ENCODE data around the gene MXD3. TPM values are rescaled to one million over a fixed set of nuclear protein-coding genes. Genes with fewer than 3 reads are reported as not detected.
"Not testable (repeated sequence)": the region's sequence is repeated elsewhere in the genome, so short reads cannot be mapped to it uniquely, and the experiment has no call there.

Gene MXD3
- total RNA-seq, 1 experiment from 2014 or later = 12.6 TPM

DNA sequence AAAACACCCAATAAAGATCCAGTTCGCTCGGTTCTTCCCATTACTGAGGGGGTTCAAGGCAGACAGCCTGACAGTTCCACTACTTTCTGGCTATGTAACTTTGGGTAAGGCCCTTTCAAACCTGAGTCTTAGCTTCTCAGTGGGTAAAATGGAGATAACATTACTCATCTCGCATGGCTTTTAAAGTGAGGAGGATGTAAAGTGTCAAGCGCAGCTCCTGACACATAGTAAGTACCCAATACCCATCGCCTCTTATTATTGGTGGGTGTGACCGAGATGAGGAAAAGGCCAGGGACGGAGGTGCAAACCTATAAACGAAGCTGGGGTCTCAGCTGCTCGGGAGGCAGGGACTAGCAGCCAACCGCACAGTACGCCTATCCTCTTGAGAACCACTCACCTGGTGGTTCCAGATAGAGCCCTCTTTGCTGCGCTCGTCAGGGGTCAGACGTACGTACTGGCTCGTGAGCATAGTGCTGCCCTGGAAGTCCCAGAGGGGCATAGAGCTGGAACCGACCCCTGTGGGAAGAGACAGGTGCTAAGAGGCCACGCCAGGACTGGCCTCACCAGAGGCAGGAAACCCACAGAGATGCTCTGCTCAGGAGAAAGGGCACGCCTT, 39.2 kb upstream of the MXD3 start:
- no peak overlapping the region for H2AFZ ChIP-seq (ENCODE audit: low read length)
- H4K20me1 ChIP-seq (ENCODE audit: insufficient read depth, low read depth, low read length) = no peaks in the 10 kb centered on the region
- H3K4me1 ChIP-seq (ENCODE audit: low read length) = peaks cover 25% of the 10 kb centered on the region
- peaks cover 55% of the 10 kb centered on the region for H3K79me2 ChIP-seq (ENCODE audit: low read length)
- 0 out of 2 replicates have a peak, but pooled peaks cover 3% of the 10 kb centered on the region for H3K9me3 ChIP-seq (ENCODE audit: low read length)
- peak overlapping the region; percentile 88 for H3K9ac ChIP-seq (ENCODE audit: low read length)
- H3K27me3 ChIP-seq (ENCODE audit: low read length) = no peaks in the 10 kb centered on the region
- peaks cover 7% of the 10 kb centered on the region for H3K36me3 ChIP-seq (ENCODE audit: insufficient read depth, low read length)
- H3K4me2 ChIP-seq (ENCODE audit: low read depth, low read length, poor library complexity, severe bottlenecking) = peak overlapping the region; percentile 90
- H3K27ac ChIP-seq (ENCODE audit: low read length) = peak overlapping the region; percentile 87
- H3K9me2 ChIP-seq (replicated peaks; ENCODE audit: insufficient read depth, low read length) = no peaks in the 10 kb centered on the region
- peak overlapping the region; percentile 86 for H3K4me3 ChIP-seq (ENCODE audit: low read length)
- no peak for DNase-seq

DNA sequence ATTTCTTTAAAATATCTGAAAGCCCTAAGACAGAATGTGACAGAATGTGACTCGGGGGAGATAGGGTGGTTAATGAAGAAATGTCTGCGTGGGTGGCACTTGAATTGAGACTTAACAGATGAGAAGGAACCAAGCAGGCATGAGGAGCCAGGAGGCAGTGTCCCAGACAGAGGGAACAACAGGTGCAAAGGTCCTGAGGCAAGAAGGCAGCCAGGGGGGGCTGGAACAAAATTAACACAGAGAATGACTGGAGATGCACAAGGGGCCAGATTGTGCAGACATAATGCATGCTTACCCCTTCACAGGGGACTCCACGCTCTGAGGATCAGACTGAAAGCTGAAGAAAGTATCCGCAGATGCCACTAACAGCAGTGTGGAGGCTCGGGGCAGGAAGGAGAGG, 38.1 kb upstream of the MXD3 start:
- no peaks in the 10 kb centered on the region for H4K20me1 ChIP-seq (ENCODE audit: insufficient read depth, low read depth, low read length)
- peak overlapping the region; percentile 90 for H3K4me2 ChIP-seq (ENCODE audit: low read depth, low read length, poor library complexity, severe bottlenecking)
- H3K4me3 ChIP-seq (ENCODE audit: low read length) = peak overlapping the region; percentile 86
- DNase-seq = no peak
- no peak overlapping the region for H2AFZ ChIP-seq (ENCODE audit: low read length)
- H3K36me3 ChIP-seq (ENCODE audit: insufficient read depth, low read length) = peaks cover 7% of the 10 kb centered on the region; the same call in 1 of the 2 replicates
- H3K9ac ChIP-seq (ENCODE audit: low read length) = peak overlapping the region; percentile 88
- H3K27ac ChIP-seq (ENCODE audit: low read length) = no peak overlapping the region
- peaks cover 63% of the 10 kb centered on the region for H3K79me2 ChIP-seq (ENCODE audit: low read length)
- no peaks in the 10 kb centered on the region for H3K9me3 ChIP-seq (ENCODE audit: low read length)
- peaks cover 25% of the 10 kb centered on the region for H3K4me1 ChIP-seq (ENCODE audit: low read length)
- H3K9me2 ChIP-seq (replicated peaks; ENCODE audit: insufficient read depth, low read length) = no peaks in the 10 kb centered on the region
- no peaks in the 10 kb centered on the region for H3K27me3 ChIP-seq (ENCODE audit: low read length)

DNA sequence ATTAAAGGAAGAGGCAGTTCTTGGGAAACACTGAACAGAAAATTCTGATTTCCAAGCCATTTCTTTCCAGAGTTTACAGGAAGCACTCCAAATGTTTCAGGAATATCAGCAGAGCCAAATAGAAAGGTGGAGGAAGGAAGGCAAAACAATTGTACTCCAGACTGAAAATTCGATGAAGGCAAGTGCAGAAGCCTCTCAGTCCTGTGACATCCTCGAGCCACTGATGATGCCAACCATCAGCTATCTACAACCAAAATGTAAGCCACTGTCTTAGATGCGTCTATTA, 37.6 kb upstream of the MXD3 start:
- Histone ChIP-seq H3K27me3 (ENCODE audit: low read length) (no peaks in the 10 kb centered on the region), H3K27ac (ENCODE audit: low read length) (no peak overlapping the region), H2AFZ (ENCODE audit: low read length) (no peak overlapping the region), H3K79me2 (ENCODE audit: low read length) (peaks cover 68% of the 10 kb centered on the region), H3K4me3 (ENCODE audit: low read length) (peak overlapping the region; percentile 86; the same call in 1 of the 2 replicates), H3K9ac (ENCODE audit: low read length) (peak overlapping the region; percentile 88), H4K20me1 (ENCODE audit: insufficient read depth, low read depth, low read length) (no peaks in the 10 kb centered on the region), H3K9me3 (ENCODE audit: low read length) (no peaks in the 10 kb centered on the region), H3K4me1 (ENCODE audit: low read length) (peaks cover 25% of the 10 kb centered on the region), H3K36me3 (ENCODE audit: insufficient read depth, low read length) (peaks cover 7% of the 10 kb centered on the region; the same call in 1 of the 2 replicates), H3K9me2 (replicated peaks; ENCODE audit: insufficient read depth, low read length) (no peaks in the 10 kb centered on the region), H3K4me2 (ENCODE audit: low read depth, low read length, poor library complexity, severe bottlenecking) (peak overlapping the region; percentile 90)
- no peak for DNase-seq

DNA sequence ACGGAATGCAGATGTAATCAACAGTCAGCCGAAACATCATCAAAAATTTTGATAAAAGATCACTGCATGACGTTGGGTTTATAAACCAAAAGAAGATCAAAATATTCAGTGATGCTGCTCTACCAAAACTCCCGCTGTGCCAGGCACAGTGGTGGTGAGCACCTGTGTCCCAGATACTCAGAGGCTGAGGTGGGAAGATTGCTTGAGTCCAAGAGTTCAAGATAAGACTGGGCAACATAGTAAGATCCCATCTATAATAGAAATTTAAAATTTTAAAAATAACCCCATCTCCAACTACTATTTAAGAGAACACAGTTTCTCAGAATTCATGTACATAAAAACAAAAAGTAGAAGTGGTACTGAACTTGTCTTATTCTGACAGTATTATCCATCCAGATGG, 36.0 kb upstream of the MXD3 start:
- Histone ChIP-seq H3K27me3 (ENCODE audit: low read length) (no peaks in the 10 kb centered on the region), H3K4me2 (ENCODE audit: low read depth, low read length, poor library complexity, severe bottlenecking) (no peak overlapping the region), H3K27ac (ENCODE audit: low read length) (no peak overlapping the region), H3K79me2 (ENCODE audit: low read length) (peaks cover 79% of the 10 kb centered on the region), H3K4me3 (ENCODE audit: low read length) (no peak overlapping the region), H3K9ac (ENCODE audit: low read length) (no peak overlapping the region; the same call in 1 of the 2 replicates), H3K9me3 (ENCODE audit: low read length) (no peaks in the 10 kb centered on the region), H3K4me1 (ENCODE audit: low read length) (peaks cover 25% of the 10 kb centered on the region), H4K20me1 (ENCODE audit: insufficient read depth, low read depth, low read length) (no peaks in the 10 kb centered on the region), H3K9me2 (replicated peaks; ENCODE audit: insufficient read depth, low read length) (no peaks in the 10 kb centered on the region), H2AFZ (ENCODE audit: low read length) (no peak overlapping the region), H3K36me3 (ENCODE audit: insufficient read depth, low read length) (peaks cover 7% of the 10 kb centered on the region; the same call in 1 of the 2 replicates)
- DNase-seq = no peak

DNA sequence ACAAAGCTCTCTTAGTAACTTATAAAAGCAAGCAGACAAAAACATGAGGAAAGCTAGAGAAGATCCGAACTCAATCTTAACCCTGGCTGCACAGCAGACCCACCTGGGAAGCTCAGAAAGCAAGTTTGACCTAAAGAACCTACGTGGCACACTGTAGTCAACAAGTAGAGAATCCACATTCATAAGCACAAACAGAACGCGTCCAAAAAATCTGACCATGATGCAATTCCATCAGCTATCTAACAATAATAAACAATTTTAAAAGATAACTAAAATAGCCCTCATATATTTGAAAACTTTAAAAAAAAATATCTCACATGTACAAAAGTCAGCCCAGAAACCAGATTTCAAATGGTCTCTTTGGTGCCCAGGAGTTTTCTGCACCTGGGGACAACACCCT, 35.1 kb upstream of the MXD3 start:
- Histone ChIP-seq H3K9me2 (replicated peaks; ENCODE audit: insufficient read depth, low read length) (no peaks in the 10 kb centered on the region), H3K27me3 (ENCODE audit: low read length) (no peaks in the 10 kb centered on the region), H3K36me3 (ENCODE audit: insufficient read depth, low read length) (peaks cover 12% of the 10 kb centered on the region; the same call in 1 of the 2 replicates), H3K9ac (ENCODE audit: low read length) (no peak overlapping the region; the same call in 1 of the 2 replicates), H3K27ac (ENCODE audit: low read length) (no peak overlapping the region), H3K9me3 (ENCODE audit: low read length) (no peaks in the 10 kb centered on the region), H3K4me1 (ENCODE audit: low read length) (peaks cover 20% of the 10 kb centered on the region), H2AFZ (ENCODE audit: low read length) (no peak overlapping the region), H3K4me2 (ENCODE audit: low read depth, low read length, poor library complexity, severe bottlenecking) (no peak overlapping the region), H3K4me3 (ENCODE audit: low read length) (no peak overlapping the region), H3K79me2 (ENCODE audit: low read length) (peaks cover 85% of the 10 kb centered on the region), H4K20me1 (ENCODE audit: insufficient read depth, low read depth, low read length) (no peaks in the 10 kb centered on the region)
- DNase-seq = no peak

DNA sequence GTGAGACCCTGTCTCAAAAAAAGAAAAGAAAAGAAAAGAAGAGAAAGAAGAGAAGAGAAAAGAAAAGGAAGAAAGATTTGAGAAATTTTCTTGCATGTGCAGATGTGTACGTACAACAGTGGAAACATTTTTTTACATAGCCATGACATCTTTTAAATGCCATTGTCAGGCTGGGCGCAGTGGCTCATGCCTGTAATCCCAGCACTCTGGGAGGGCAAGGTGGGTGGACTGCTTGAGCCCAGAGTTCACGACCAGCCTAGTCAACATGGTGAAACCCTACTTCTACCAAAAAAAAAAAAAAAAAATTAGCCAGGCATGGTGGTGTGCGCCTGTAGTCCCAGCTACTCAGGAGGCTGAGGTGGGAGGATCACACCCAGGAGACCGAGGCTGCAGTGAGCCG, 33.2 kb upstream of the MXD3 start:
- peaks cover 18% of the 10 kb centered on the region; the same call in 1 of the 2 replicates for H3K36me3 ChIP-seq (ENCODE audit: insufficient read depth, low read length)
- no peak overlapping the region for H2AFZ ChIP-seq (ENCODE audit: low read length)
- H3K79me2 ChIP-seq (ENCODE audit: low read length) = peaks cover 81% of the 10 kb centered on the region
- peaks cover 12% of the 10 kb centered on the region for H3K4me1 ChIP-seq (ENCODE audit: low read length)
- no peaks in the 10 kb centered on the region for H3K9me2 ChIP-seq (replicated peaks; ENCODE audit: insufficient read depth, low read length)
- no peak overlapping the region for H3K4me2 ChIP-seq (ENCODE audit: low read depth, low read length, poor library complexity, severe bottlenecking)
- no peak for DNase-seq
- H3K4me3 ChIP-seq (ENCODE audit: low read length) = no peak overlapping the region
- no peaks in the 10 kb centered on the region for H3K27me3 ChIP-seq (ENCODE audit: low read length)
- no peaks in the 10 kb centered on the region for H3K9me3 ChIP-seq (ENCODE audit: low read length)
- H3K9ac ChIP-seq (ENCODE audit: low read length) = no peak overlapping the region
- no peaks in the 10 kb centered on the region for H4K20me1 ChIP-seq (ENCODE audit: insufficient read depth, low read depth, low read length)
- H3K27ac ChIP-seq (ENCODE audit: low read length) = no peak overlapping the region

DNA sequence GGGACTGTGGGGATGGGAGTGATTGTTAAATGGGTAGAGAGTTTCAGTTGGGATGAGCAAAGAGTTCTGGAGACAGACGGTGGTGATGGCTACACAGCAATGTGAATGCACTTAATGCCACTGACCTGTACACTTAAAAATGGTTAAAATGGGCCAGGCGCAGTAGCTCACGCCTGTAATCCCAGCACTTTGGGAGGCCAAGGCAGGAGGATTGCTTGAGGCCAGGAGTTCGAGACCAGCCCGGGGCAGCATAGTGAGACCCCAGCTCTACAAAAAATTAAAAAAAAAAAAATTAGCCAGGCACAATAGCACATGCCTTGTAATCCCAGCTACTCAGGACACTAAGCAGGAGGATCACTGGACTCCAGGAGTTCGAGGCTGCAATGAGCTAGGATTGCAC, 32.1 kb upstream of the MXD3 start:
- no peak overlapping the region for H3K4me2 ChIP-seq (ENCODE audit: low read depth, low read length, poor library complexity, severe bottlenecking)
- H2AFZ ChIP-seq (ENCODE audit: low read length) = no peak overlapping the region
- peaks cover 81% of the 10 kb centered on the region for H3K79me2 ChIP-seq (ENCODE audit: low read length)
- no peak overlapping the region for H3K4me3 ChIP-seq (ENCODE audit: low read length)
- DNase-seq = no peak
- peaks cover 18% of the 10 kb centered on the region; the same call in 1 of the 2 replicates for H3K36me3 ChIP-seq (ENCODE audit: insufficient read depth, low read length)
- H3K9me2 ChIP-seq (replicated peaks; ENCODE audit: insufficient read depth, low read length) = no peaks in the 10 kb centered on the region
- no peaks in the 10 kb centered on the region for H3K9me3 ChIP-seq (ENCODE audit: low read length)
- 0 out of 2 replicates have a peak, but pooled peaks cover 3% of the 10 kb centered on the region for H4K20me1 ChIP-seq (ENCODE audit: insufficient read depth, low read depth, low read length)
- no peaks in the 10 kb centered on the region for H3K27me3 ChIP-seq (ENCODE audit: low read length)
- no peak overlapping the region for H3K27ac ChIP-seq (ENCODE audit: low read length)
- H3K4me1 ChIP-seq (ENCODE audit: low read length) = peaks cover under 1% of the 10 kb centered on the region; the same call in 1 of the 2 replicates
- H3K9ac ChIP-seq (ENCODE audit: low read length) = no peak overlapping the region

DNA sequence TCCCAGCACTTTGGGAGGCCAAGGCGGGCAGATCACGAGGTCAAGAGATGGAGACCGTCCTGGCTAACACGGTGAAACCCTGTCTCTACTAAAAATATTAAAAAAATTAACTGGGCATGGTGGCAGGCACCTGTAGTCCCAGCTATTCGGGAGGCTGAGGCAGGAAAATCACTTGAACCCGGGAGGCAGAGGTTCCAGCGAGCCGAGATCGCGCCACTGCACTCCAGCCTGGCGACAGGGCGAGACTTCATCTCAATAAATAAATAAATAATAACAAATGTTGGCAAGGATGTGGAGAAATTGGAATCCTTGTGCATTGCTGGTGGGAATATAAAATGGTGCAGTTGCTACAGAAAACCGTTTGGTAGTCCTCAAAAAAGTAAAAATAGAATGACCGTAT, 31.3 kb upstream of the MXD3 start:
- DNase-seq; H4K20me1 ChIP-seq (ENCODE audit: insufficient read depth, low read depth, low read length); H3K9ac ChIP-seq (ENCODE audit: low read length); H3K4me1 ChIP-seq (ENCODE audit: low read length); H3K27ac ChIP-seq (ENCODE audit: low read length); H3K4me2 ChIP-seq (ENCODE audit: low read depth, low read length, poor library complexity, severe bottlenecking); H2AFZ ChIP-seq (ENCODE audit: low read length); H3K27me3 ChIP-seq (ENCODE audit: low read length); H3K4me3 ChIP-seq (ENCODE audit: low read length); H3K9me2 ChIP-seq (replicated peaks; ENCODE audit: insufficient read depth, low read length); H3K9me3 ChIP-seq (ENCODE audit: low read length): not testable (repeated sequence)
- H3K36me3 ChIP-seq (ENCODE audit: insufficient read depth, low read length) = peaks cover 18% of the 10 kb centered on the region; the same call in 1 of the 2 replicates
- H3K79me2 ChIP-seq (ENCODE audit: low read length) = peaks cover 74% of the 10 kb centered on the region

Measured in Karpas-422 (cell line).